22Rv1 (cell line): ENCODE data around the gene BEST4.
A peak's percentile ranks its signal among the peaks of the same experiment; 100 is the strongest.
"Not testable (repeated sequence)": the region's sequence is repeated elsewhere in the genome, so short reads cannot be mapped to it uniquely, and the experiment has no call there.

Experiments
- H3K27ac ChIP-seq: fragments of 450-650 bp; 2 replicates; pipeline ENCODE4 v1.5.1; 2017
- CTCF ChIP-seq: fragments of 450-650 bp; IDR thresholded peaks from 2 replicates; pipeline ENCODE4 v1.5.1; 2017; ENCODE audit warnings: mild to moderate bottlenecking
- ZFX ChIP-seq: fragments of 450-650 bp; IDR thresholded peaks from 2 replicates; pipeline ENCODE4 v1.6.1; 2017; ENCODE audit warnings: antibody characterized with exemption, borderline replicate concordance

The BEST4 gene

GRCh38 chr1:44829506-44830384 lies 41.8 kb upstream of the BEST4 start:
- H3K27ac ChIP-seq, result no peak overlapping the region
- no peak for TF ChIP-seq ZFX
- no peak for TF ChIP-seq CTCF

- TF ChIP-seq CTCF, result no peak
- no peak for TF ChIP-seq ZFX
- no peak overlapping the region for H3K27ac ChIP-seq
Measured at GRCh38 chr1:44828841-44829440, 41.0 kb upstream of the BEST4 start.

GRCh38 chr1:44828003-44828651 lies 40.2 kb upstream of the BEST4 start:
- no peak overlapping the region for H3K27ac ChIP-seq
- TF ChIP-seq ZFX, result no peak
- no peak for TF ChIP-seq CTCF

- H3K27ac ChIP-seq, result no peak overlapping the region
- TF ChIP-seq CTCF (0 out of 2 replicates have a peak, but pooled peaks have one; percentile 10), ZFX (no peak)
Measured at GRCh38 chr1:44827197-44828002, 39.4 kb upstream of the BEST4 start.

- no peak overlapping the region for H3K27ac ChIP-seq
- no peak for TF ChIP-seq ZFX
- TF ChIP-seq CTCF, result no peak
Measured at GRCh38 chr1:44826375-44827196, 38.6 kb upstream of the BEST4 start.

GRCh38 chr1:44824392-44824791 lies 36.4 kb upstream of the BEST4 start:
- not testable (repeated sequence) for H3K27ac ChIP-seq
